ENCODE data around the gene HEG1.

DNA sequence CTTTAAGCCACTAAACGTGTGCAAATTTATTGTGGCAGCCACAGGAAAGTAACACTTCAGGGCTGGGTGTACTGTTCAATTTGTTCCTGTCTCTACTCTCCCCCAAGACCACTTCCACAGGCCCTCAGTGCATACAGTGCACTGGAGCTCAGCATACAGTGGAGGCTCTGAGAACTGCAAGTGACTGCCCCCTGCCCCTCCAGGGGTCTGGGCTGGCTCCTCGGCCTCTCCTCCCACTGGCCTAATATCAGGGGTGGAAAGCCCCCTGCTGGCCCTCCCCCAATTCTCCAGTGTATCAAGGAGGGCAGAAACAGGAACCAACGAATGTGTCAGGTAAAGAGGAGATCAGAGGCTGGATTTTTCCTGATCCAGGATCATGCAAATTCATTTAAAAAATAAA is 19.9 kb upstream of the HEG1 start:
- TF ChIP-seq, protein P1, sequence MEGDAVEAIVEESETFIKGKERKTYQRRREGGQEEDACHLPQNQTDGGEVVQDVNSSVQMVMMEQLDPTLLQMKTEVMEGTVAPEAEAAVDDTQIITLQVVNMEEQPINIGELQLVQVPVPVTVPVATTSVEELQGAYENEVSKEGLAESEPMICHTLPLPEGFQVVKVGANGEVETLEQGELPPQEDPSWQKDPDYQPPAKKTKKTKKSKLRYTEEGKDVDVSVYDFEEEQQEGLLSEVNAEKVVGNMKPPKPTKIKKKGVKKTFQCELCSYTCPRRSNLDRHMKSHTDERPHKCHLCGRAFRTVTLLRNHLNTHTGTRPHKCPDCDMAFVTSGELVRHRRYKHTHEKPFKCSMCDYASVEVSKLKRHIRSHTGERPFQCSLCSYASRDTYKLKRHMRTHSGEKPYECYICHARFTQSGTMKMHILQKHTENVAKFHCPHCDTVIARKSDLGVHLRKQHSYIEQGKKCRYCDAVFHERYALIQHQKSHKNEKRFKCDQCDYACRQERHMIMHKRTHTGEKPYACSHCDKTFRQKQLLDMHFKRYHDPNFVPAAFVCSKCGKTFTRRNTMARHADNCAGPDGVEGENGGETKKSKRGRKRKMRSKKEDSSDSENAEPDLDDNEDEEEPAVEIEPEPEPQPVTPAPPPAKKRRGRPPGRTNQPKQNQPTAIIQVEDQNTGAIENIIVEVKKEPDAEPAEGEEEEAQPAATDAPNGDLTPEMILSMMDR (IDR thresholded peaks at IDR 0.05), result no peak
- no peak for TF ChIP-seq POLR2AphosphoS5 (IDR thresholded peaks at IDR 0.05)

Measured in gastroesophageal sphincter (tissue), 3 donors.